ENCODE results near the gene SLC35E2B.
"Not testable (repeated sequence)": the region's sequence is repeated elsewhere in the genome, so short reads cannot be mapped to it uniquely, and the experiment has no call there.

The SLC35E2B gene

DNA sequence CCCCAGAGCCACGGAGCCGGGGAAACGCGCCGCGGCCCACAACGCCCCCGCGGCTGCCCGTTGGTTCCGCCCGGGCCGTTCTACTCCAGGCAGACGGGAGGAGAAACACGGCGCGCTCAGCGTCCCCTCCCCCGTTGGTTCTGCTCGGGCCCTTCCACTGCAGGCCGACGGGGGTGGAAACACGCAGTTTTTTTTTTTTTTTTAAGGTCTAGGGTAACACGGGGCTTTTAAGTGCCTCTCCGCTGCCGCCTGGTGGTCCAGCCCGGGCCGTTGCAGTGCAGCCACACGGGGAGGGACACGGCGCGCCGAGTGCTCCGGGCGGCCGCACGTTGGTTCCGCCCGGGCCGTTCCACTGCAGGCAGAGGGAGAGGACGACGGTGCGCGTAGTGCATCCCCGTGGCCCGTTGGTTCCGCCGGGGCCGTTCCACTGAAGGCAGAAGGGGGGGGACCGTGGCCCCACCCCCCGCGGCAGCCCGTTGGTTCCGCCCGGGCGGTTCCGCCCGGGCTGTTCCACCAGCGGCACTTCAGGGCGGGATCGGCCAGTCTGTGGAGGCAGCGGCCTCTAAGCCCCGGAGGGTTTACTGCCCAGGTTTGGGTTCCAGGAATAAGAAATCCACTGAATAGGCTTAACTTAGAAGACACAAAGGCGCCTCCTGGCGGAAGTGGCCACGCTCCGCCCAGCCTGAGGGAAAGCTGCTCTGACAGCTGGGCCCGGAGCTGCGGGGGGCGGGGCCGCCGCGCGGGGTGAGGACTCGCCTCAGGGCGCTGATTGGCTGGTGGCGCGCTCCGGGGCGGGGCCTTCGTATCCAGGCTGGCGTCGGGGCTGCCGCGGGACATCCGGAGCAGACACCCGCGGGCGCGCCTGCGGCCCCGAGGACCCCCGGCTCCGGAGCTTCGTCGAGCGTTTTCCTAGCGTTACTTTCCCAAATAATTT, at the start of gene SLC35E2B:
TSS of gene SLC35E2B (minus strand) at position 82 of the 934 bp plus-strand sequence. CDS start 16,096 bp downstream, outside the sequence.
- peak; percentile 79 for DNase-seq

DNA sequence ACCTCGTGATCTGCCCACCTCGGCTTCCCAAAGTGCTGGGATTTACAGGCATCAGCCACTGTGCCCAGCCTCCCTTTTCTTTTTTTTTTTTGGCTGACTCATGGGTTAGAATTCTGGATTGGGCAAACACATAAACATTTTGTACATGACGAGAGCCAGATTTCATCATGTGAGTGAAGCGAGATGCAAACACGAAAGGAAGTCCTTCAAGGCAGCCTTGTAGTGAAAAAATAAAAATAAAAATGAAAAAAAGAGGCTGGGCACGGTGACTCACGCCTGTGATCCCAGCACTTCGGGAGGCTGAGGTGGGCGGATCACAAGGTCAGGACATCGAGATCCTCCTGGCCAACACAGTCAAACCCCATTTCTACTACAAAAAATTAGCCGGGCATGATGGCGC, 48.4 kb upstream of the SLC35E2B start:
- not testable (repeated sequence) for DNase-seq

DNA sequence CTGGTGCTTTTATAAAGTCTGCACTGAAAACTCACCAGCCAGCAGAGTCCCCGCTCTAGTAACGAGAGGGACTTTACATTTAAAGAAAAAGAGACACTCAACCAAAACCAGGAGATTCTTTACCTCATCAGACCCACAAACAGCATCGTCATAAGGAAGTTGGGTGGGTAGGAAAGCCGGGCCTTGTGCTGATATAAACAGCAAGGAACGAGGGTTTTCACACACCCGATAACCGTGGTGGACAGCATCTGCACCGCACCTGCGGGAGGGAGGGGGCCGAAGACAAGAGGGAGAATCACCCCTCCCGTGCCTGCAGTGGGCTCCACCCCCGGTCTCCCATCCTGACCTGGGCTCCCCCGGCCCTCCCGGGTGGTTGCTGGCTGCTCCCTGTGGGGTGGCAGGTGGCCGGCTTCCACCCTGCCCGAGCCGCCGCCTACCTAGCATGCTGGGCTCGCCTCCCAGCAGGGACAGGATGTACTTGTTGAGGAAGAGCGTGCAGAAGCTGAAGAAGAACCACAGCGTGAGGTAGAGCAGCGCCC, 46.3 kb upstream of the SLC35E2B start:
- DNase-seq, result not testable (repeated sequence)

DNA sequence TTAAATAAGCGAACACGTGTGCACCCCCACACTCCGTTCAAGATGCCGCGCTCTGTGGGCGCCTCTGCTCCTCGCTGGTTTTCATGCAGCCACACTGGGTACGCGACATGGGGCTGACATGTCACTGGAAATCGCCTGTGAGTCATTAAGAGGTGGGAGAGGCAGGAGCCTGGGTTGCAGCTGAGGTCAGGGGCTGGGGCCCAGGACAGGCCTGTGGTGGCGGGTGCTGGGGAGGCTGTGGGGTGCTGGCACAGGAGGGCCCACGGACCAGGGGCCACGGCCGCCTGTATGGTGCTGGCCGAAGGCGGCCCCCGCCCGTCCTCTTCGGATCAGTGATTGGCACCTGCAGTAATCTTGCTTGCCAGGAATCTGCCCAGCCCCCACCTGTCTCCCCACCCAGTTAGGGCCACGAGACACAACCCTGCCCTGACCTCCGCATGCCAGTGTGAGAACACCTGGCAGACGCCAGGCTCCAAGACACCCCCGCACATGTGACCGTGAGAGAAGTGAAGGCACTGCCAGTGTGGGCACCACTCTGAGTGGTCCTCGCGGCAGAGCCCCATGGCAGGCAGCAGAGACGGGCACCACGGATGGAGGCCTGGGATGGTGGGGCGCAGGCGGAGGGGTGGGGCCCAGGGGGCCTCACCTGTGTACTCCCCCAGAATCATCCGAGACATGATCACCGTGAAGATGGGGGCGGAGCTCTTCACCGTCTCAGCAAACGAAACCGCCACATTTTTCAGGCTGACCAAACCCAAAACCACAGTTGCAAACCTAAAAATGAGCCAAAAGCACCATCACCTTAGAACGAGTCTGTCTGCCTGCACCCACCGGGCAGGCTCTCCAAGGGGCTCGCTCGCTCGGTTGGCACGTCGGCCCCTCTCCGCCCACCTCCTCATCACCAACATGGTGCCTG, 45.3 kb upstream of the SLC35E2B start:
- not testable (repeated sequence) for DNase-seq

DNA sequence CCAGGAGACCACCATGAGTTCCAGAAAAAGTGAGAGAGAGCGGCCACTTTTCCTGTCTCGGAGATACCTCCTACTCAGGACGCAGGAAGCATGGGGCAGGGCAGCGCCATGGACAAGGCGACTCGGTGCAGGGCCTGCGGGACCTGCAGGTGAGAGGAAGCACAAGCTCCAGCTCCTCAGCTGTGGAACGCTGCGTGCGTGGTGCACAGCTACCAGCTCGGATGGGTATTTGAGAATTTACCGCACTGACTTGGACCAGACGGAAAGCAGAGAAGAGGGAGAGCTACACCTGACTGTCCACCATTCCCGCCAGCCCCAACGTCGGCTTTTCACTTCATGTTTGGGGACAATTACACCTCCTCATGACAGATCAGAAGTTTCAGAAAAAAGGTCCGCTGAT, 39.8 kb upstream of the SLC35E2B start:
- DNase-seq, result no peak

DNA sequence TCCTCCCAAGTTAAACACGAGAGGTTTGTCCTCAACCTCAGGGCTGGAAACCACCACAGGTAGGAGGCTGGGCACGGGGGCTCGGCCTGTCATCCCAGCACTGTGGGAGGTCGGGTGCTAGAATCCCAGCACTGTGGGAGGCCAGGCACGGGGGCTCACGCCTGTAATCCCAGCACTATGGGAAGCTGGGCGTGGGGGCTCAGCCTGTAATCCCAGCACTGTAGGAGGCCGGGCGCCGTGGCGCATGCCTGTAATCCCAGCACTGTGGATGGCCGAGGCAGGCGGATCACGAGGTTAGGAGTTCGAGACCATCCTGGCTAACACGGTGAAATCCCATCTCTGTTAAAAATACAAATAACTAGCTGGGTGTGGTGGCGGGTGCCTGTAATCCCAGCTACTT, 38.3 kb upstream of the SLC35E2B start:
- DNase-seq, result no peak

DNA sequence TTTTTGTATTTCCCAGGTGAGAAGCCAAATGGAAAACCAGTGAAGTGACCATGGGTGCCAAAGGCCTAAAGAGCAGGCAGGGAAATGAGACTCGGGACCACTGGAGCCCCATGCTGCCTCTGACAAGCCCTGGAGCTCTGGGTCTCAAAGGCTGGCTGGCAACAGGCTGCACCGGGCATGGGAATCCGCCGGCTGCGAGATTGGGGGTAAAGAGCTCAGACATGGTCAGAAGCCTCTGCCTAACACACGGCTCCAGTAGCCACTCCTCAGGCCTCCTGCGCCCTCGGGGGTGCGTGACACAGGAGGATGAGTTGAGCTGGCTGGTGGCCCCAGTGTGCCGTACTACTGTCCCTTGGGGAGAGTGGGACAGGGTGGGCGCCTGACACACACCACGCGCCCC, 37.6 kb upstream of the SLC35E2B start:
- DNase-seq, result not testable (repeated sequence)

DNA sequence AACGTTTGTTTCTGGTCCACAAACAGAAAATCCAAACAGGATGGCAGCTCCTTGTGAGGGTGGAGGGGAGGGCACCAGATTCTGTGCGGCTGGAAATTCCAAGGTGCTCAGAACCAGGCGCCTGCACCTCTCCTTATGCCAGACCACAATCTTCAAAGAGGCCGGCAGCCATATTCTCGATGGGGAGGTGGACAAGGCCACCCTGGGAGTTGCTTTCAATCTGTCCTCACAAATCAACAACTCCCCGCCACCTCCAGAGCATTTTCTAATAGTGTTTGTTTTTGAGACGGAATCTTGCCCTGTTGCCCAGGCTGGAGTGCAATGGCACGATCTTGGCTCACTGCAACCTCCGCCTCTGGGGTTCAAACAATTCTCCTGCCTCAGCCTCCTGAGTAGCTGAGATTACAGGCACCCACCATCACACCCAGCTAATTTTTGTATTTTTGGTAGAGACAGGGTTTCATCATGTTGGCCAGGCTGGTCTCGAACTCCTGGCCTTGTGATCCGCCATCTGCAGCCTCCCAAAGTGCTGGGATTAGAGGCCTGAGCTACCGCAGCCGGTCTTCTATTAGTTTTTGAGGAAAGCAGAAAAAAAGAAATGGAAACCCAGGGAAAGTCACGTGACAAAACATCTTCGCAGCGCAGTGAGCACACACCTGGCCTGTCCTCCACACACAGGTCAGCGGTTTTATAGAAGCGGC, 36.7 kb upstream of the SLC35E2B start:
- not testable (repeated sequence) for DNase-seq

DNA sequence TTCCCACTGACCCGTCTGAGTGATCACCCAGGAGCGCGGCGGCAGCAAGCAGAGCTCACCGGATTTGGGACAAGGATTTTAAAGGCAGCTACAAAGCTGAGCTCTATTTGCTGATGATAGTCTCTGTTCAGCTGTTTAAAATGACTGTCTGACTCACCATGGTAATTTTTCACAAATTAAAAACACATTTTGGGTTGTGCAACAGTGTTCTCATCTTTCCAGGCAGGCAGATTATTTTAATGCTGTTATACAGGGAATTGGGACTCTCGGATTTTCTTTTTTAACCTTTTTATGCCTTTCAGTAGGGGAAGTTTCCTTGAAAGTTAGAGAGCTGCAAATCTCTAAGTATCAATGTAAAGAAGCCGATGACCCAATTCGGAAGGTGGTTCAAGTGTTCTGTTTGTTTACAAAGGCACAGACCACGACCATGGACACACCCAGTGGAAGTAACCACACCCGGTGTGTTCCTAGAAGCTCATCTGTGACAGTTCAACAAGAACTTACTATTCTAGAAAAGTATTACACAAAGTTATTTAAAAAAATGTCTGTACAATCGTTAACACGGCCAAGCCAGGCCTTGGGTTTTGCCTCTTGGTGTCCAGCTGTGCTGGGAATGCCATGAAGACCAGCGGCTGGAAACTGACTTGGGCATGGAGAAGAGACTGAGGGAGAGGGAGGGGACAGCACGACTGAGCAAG, 35.9 kb upstream of the SLC35E2B start:
- DNase-seq, result peak; percentile 49

DNA sequence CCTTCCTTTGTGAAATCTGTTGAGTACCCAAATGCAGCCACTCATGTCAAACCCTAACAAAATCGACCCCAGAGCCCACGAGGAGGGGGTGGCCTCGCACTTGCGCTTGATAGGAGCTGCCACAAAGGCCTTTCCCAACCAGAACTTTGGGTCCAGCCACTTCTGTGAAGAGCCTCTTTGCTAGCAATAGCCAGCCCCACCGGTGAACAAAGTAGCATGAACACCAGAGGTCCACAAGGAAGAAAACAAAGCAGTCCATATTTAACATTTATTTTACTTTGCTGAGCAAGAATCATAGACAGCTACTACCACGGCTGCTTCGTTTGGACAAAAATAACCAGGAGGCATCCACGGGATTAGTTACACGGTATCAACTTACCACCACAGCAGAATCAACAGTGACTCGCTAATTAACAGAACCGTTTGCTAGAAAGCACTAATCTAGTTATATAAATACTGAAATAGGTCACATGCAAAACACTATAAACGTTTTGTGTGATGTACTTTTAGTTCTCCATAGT, 34.6 kb upstream of the SLC35E2B start:
- not testable (repeated sequence) for DNase-seq

DNA sequence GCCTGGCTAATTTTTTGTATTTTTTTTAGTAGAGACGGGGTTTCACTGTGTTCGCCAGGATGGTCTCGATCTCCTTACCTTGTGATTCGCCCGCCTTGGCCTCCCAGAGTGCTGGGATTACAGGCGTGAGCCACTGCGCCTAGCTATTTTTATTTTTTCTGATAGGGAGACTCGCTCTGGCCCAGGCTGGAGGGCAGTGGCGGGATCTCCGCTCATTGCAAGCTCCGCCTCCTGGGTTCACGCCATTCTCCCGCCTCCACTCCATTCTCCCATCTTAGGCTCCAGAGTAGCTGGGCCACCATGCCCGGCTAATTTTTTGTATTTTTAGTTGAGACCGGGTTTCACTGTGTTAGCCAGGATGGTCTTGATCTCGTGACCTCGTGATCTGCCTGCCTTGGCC, 33.5 kb upstream of the SLC35E2B start:
- DNase-seq, result not testable (repeated sequence)

DNA sequence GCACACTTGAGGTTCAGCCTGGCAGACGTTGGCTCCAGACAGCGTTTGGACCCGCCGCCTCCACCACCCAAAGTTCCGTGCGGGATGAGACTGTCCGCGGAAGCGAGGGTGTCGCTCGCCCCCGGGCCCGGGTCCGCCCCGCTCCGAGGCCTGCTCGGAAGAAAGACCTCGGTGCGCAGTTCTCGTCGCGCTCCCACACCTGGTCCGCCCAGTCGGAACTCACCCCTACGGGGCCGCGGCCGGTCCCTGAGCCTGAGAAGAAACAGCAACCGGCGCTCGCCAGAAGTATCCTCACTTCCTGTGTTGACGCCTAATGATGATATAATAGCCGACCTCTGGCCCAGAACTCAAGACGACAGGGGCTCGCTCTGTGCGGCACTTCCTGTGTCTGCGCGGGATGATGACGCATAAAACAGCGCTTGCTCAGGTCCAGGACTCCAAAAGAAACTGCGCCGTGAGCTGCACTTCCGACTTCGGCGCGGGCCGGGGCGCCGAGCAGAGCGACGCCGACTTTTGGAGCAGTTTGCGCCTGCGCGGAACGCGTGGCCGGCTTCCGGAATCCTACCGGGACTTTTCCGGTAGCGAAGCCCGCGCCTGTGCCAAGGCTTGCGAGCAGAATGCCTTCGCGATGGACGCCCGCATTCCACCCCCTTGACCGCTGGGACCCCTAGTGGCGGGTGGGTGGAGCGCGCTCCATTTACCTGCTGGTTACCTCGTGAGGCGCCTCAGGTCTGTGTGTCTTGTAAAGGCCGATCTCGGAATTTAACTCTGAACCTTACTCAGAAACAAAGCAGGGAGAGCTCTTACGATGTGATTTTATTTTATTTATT, 31.7 kb upstream of the SLC35E2B start, which contains the start of gene CDK11A:
TSS of gene CDK11A (minus strand) at position 323 of the 830 bp plus-strand sequence. CDS start 1,539 bp downstream, outside the sequence.
- peak; percentile 88 for DNase-seq

DNA sequence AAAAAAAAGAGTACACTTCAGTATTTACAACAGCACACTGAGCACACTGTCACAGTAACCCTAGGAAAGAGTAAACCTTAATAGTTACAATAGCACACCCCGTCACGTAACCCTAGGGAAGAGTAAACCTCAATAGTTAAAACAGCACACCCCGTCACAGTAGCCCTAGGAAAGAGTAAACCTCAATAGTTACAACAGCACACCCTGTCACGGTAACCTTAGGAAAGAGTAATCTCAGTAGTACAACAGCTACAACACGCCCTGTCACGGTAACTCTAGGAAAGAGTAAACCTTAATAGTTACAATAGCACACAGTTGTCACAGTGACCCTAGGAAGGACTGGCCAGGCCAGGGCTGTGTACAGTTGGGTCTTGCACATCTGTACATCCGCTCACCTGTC, 28.6 kb upstream of the SLC35E2B start:
- DNase-seq, result no peak

DNA sequence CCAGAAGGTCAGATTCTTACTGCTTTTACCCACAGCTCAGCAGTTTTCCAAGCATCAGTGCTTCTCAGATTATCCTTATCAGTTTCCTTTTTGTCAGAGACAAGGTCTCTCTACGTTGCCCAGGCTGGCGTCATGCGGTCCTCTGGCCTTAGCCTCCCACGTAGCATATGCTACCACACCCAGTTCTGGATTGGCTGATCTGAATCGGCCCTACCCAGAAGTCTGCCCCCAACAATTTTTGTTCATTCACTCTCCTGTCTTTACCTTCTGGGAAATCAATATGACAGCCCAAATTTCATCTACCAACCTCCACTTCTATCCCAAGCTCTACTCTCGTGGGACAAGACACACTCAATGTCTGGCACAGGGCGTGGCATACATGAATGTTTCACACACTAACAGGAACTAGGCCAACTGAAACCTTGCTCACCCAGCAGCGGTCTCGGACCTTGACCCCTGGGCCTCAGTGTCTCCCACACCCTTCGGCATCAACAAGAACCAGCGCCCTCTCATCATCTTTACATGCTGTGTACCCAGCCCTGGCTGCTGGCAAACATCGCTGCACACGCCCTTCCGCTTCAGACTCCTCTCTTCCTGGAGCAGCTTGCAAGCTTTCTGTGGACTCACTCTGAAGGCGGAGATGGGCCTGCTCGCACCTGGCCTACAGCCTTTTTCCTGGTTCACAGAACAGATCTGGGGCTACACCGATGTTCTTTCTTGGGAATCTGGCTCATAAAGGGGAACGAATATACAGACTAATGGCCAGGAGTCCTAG, 22.7 kb upstream of the SLC35E2B start:
- not testable (repeated sequence) for DNase-seq

DNA sequence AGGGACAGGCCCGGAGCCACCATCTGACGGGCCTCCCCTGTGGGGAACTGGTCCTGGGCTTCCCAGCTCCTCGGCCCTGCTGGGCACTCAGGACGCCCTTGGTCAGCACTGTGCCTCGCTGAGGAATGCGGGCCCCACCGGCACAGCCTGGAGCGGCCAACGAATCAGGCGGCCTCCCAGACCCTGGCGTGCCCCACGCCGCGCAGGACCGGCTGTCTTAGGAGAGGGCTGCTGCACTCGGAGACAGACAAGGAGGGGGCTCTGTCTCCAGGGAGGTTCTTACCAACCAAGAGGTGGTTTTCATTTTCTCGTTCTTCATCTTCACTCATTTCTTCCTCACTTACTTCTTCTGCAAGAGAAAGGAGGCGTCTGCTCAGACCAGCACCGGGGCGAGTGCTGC, 15.3 kb upstream of the SLC35E2B start:
- not testable (repeated sequence) for DNase-seq

DNA sequence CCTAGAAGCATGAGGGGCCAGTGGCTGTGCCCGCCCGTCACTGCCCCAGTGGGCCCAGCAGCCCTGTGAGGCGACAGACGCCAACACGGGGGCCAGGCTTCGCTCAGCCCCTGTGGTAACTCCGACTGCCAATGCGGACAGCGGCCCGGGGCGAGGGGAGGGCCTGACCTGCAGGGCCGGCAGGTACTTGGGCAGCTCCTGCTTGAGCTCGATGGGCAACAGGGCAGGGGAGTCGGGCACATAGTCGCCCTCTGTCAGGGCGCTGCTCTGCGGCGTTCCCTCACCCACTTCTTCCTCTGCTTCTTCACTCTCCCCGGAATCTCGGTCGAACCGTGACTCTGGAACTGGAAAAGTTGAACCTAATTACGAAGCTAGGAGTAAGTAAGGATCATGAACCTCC, 14.6 kb upstream of the SLC35E2B start:
- DNase-seq, result not testable (repeated sequence)

DNA sequence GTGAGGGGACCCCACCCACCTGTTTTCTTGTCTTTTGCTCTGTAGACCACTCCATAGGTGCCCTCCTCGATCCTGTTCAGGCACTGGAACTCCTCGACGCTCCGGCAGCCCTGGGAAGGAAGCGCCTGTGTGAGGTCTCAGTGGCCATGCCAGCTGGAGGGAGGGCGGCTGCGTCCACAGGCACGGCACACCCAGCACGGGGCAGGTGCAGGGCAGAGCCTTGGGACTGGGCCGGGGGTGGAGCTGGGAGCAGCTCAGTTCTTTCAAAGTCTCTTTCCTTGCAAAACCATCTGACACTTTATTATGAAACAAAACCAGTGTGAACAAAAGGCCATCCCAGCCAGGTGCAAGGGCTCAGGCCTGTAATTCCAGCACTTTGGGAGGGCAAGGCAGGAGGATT, 13.0 kb upstream of the SLC35E2B start:
- DNase-seq, result not testable (repeated sequence)

DNA sequence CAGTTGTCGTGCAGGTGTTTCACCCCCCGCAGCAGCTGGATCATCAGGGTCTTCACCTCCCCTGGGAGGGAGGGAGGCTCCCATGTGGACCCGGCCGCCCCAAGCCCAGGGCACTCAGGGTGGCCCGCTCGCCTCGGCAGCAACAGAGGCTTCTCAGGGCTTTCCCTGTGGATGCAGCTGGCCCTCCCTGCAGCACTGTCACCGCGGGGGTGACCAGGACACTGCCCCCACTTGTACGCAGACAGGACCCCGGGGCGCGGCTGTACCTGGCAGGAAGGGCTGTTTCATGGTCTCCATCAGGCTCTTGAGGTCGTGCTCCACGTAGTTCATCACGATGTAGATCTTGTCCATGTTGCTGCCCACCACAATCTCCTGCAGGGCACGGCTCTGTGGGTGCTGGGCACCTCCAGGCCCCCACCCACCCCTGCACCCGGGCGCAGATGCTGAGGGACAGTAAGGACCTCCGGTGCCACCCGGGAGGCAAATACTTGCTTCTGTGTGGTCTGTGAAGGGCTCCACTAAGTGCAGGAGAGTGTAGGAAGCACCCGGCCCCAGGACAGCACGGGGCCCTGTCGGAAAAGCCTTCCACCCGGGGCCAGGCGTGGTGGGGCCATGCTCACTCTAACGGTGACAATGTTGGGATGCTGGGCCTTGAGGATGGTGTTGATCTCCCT, 11.8 kb upstream of the SLC35E2B start:
- DNase-seq, result not testable (repeated sequence)

DNA sequence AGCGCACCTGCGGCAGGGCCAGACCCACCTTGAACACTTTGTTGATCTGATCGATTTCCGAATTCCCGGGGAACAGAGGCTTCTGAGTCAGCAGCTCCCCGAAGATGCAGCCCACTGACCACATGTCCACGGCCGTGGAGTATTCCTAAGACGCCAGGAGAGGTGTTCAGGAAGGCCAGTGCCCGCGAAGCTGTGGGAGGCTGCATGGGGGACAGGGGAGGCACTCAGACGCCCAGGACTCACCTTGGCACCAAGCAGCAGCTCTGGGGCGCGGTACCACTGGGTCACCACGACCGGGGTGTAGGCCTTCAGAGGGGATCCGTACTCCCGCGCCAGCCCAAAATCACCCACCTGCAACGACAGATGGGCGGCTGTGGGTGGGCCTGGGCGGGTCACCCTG, 11.2 kb upstream of the SLC35E2B start:
- DNase-seq, result no peak

All from activated effector memory CD4-positive, alpha-beta T cell treated with Interleukin-2 at 50 U/mL for 16 hours (primary cell).